Osteoblast (primary cell): ENCODE data around the gene SHROOM1. TPM values are rescaled to one million over a fixed set of nuclear protein-coding genes. Genes with fewer than 3 reads are reported as not detected.

Source experiments
- DNase-seq: peaks from one replicate; pipeline ENCODE4 v3.0.0; 2011; ENCODE audit warnings: low spot score, mixed read lengths; ENCODE audit not compliant: insufficient read length; ENCODE audit errors: missing footprints
- H2AFZ ChIP-seq: 2 replicates; pipeline ENCODE4 v1.6.0; 2011; ENCODE audit warnings: mild to moderate bottlenecking, low read length
- H3K27ac ChIP-seq: 2 replicates; pipeline ENCODE4 v1.5.1; 2011; ENCODE audit warnings: mild to moderate bottlenecking, low read depth, low read length, moderate library complexity
- H3K27me3 ChIP-seq: 2 replicates; pipeline ENCODE4 v1.6.0; 2012; ENCODE audit warnings: mild to moderate bottlenecking, control low read depth, inconsistent platforms, low read length, moderate library complexity; ENCODE audit not compliant: insufficient read depth
- H3K36me3 ChIP-seq: 2 replicates; pipeline ENCODE4 v1.5.1; 2011; ENCODE audit warnings: mild to moderate bottlenecking, low read length, control low read depth, moderate library complexity; ENCODE audit not compliant: insufficient read depth
- H3K4me1 ChIP-seq: 2 replicates; pipeline ENCODE4 v1.5.1; 2011; ENCODE audit warnings: mild to moderate bottlenecking, low read length, control low read depth, moderate library complexity; ENCODE audit not compliant: insufficient read depth
- H3K4me2 ChIP-seq: 2 replicates; pipeline ENCODE4 v1.6.0; 2011; ENCODE audit warnings: mild to moderate bottlenecking, low read length; ENCODE audit not compliant: insufficient read depth
- H3K4me3 ChIP-seq: fragments of 200-600 bp; sonication (generic); 3 replicates; pipeline ENCODE4 v1.5.1; 2012; ENCODE audit warnings: mild to moderate bottlenecking, low read length, inconsistent platforms; ENCODE audit not compliant: insufficient read depth
- H3K79me2 ChIP-seq: 2 replicates; pipeline ENCODE4 v1.6.0; 2012; ENCODE audit warnings: mild to moderate bottlenecking, low read length, control low read depth, inconsistent platforms; ENCODE audit not compliant: insufficient read depth
- H3K9me3 ChIP-seq: 2 replicates; pipeline ENCODE4 v1.5.1; 2011; ENCODE audit warnings: low read depth, low read length, control low read depth
- H4K20me1 ChIP-seq: 2 replicates; pipeline ENCODE4 v1.6.0; 2012; ENCODE audit warnings: mild to moderate bottlenecking, low read length, control low read depth; ENCODE audit not compliant: insufficient read depth
- CTCF ChIP-seq: IDR thresholded peaks from 2 replicates; pipeline ENCODE4 v1.5.1; 2011; ENCODE audit warnings: mild to moderate bottlenecking, low read depth, low read length, moderate library complexity; ENCODE audit errors: extremely low read depth
- total RNA-seq: library from RNA; depleted of rRNA; stranded (reverse); fragments of >200 nt; gene quantifications from 2 replicates; pipeline ENCODE4 v1.2.3, GENCODE V29; 2012

SHROOM1 gene
- total RNA-seq, 1 donor: 4.7 TPM

GRCh38 chr5:132787076-132787475 is 43.4 kb downstream of the SHROOM1 start:
- peak; percentile 90 for DNase-seq
- no peak for TF ChIP-seq CTCF
- H3K36me3 ChIP-seq: no peaks in the 10 kb centered on the region
- H3K9me3 ChIP-seq: no peaks in the 10 kb centered on the region
- H4K20me1 ChIP-seq: no peaks in the 10 kb centered on the region
- no peak overlapping the region for H3K27ac ChIP-seq
- H3K4me3 ChIP-seq: no peak overlapping the region
- peaks cover 4% of the 10 kb centered on the region for H3K27me3 ChIP-seq
- peaks cover 34% of the 10 kb centered on the region for H3K4me1 ChIP-seq
- no peak overlapping the region for H2AFZ ChIP-seq
- H3K4me2 ChIP-seq: peak overlapping the region; percentile 39
- H3K79me2 ChIP-seq: no peaks in the 10 kb centered on the region

- H3K4me2 ChIP-seq: peak overlapping the region; percentile 64
- H3K4me1 ChIP-seq: peaks cover 38% of the 10 kb centered on the region
- no peak overlapping the region for H3K4me3 ChIP-seq
- TF ChIP-seq CTCF: no peak
- H3K9me3 ChIP-seq: no peaks in the 10 kb centered on the region
- no peak for DNase-seq
- H2AFZ ChIP-seq: peak overlapping the region; percentile 65
- H3K27me3 ChIP-seq: no peaks in the 10 kb centered on the region
- H3K36me3 ChIP-seq: no peaks in the 10 kb centered on the region
- H4K20me1 ChIP-seq: no peaks in the 10 kb centered on the region
- no peaks in the 10 kb centered on the region for H3K79me2 ChIP-seq
- peak overlapping the region; percentile 38 for H3K27ac ChIP-seq
Observed at GRCh38 chr5:132785864-132786263, 44.6 kb downstream of the SHROOM1 start.

- no peak for DNase-seq
- no peaks in the 10 kb centered on the region for H3K79me2 ChIP-seq
Observed at GRCh38 chr5:132785365-132785764, 45.1 kb downstream of the SHROOM1 start.

GRCh38 chr5:132782101-132782500 is 48.3 kb downstream of the SHROOM1 start:
- Histone ChIP-seq H3K4me1 (peaks cover 31% of the 10 kb centered on the region), H3K9me3 (no peaks in the 10 kb centered on the region), H4K20me1 (no peaks in the 10 kb centered on the region), H3K36me3 (no peaks in the 10 kb centered on the region), H2AFZ (peak overlapping the region; percentile 86), H3K27me3 (no peaks in the 10 kb centered on the region), H3K4me2 (peak overlapping the region; percentile 50), H3K4me3 (no peak overlapping the region), H3K79me2 (no peaks in the 10 kb centered on the region), H3K27ac (peak overlapping the region; percentile 7)
- TF ChIP-seq CTCF: no peak
- DNase-seq: peak; percentile 91

More at GRCh38 chr5:132785365-132785764, 45.1 kb downstream of the SHROOM1 start:
- peak overlapping the region; percentile 38 for H3K27ac ChIP-seq
- no peak overlapping the region for H3K4me3 ChIP-seq
- H4K20me1 ChIP-seq: no peaks in the 10 kb centered on the region
- peaks cover 38% of the 10 kb centered on the region for H3K4me1 ChIP-seq
- TF ChIP-seq CTCF: no peak
- no peaks in the 10 kb centered on the region for H3K27me3 ChIP-seq
- no peaks in the 10 kb centered on the region for H3K9me3 ChIP-seq
- peak overlapping the region; percentile 64 for H3K4me2 ChIP-seq
- H3K36me3 ChIP-seq: no peaks in the 10 kb centered on the region
- H2AFZ ChIP-seq: peak overlapping the region; percentile 65
